PC-9 (cell line): ENCODE measurements around the gene LY6G5B.

Experiments
- CTCF ChIP-seq: fragments of 200-600 bp; sonication (generic); conservative IDR thresholded peaks from 2 replicates; pipeline ENCODE4 v1.6.1; 2017; ENCODE audit warnings: mixed run types, antibody characterized with exemption, mild to moderate bottlenecking, moderate library complexity
- EZH2 ChIP-seq: fragments of 200-600 bp; sonication (generic); IDR thresholded peaks from 2 replicates; pipeline ENCODE4 v1.8.0; 2017; ENCODE audit warnings: antibody characterized with exemption, low read depth

- TF ChIP-seq CTCF (no peak), EZH2 (no peak)
These were observed 26.8 kb upstream of the LY6G5B start for GRCh38 chr6:31642798-31643570.
